Loucy (cell line): Measurements from ENCODE around the gene NDUFB8.

Experiments
- EZH2phosphoT487 ChIP-seq: fragments of 200-600 bp; IDR thresholded peaks from 2 replicates; pipeline ENCODE4 v1.6.1; 2018; ENCODE audit warnings: antibody characterized with exemption, mild to moderate bottlenecking, moderate library complexity, borderline replicate concordance
- TF ChIP-seq, protein P1 (sequence below): fragments of 200-600 bp; sonication (generic); conservative IDR thresholded peaks from 2 replicates; pipeline ENCODE4 v1.5.1; 2014; ENCODE audit warnings: mild to moderate bottlenecking, antibody characterized with exemption, low read length

DNA sequence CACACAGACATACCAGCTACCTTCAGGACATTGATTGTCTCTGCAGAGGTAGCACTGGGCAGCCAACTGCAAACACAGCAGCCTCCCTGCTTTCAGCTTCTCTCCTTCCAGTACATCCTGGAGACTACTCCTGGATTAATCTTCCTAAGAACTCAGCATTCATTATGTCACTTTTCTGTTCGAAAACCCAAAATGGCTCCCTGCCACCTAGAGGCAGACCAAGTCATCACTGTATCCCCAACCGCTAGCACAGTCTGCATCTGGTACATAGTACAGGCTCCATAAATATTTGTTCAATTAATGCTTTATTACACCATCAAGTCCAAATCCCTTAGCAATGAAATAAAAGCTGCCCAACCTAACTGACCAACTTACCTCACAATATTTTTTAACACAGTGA lies 5.0 kb downstream of the NDUFB8 start:
- TF ChIP-seq, protein P1, sequence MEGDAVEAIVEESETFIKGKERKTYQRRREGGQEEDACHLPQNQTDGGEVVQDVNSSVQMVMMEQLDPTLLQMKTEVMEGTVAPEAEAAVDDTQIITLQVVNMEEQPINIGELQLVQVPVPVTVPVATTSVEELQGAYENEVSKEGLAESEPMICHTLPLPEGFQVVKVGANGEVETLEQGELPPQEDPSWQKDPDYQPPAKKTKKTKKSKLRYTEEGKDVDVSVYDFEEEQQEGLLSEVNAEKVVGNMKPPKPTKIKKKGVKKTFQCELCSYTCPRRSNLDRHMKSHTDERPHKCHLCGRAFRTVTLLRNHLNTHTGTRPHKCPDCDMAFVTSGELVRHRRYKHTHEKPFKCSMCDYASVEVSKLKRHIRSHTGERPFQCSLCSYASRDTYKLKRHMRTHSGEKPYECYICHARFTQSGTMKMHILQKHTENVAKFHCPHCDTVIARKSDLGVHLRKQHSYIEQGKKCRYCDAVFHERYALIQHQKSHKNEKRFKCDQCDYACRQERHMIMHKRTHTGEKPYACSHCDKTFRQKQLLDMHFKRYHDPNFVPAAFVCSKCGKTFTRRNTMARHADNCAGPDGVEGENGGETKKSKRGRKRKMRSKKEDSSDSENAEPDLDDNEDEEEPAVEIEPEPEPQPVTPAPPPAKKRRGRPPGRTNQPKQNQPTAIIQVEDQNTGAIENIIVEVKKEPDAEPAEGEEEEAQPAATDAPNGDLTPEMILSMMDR = peak; percentile 45
- TF ChIP-seq EZH2phosphoT487 = no peak
